ENCODE results near the gene DPH7. TPM values are rescaled to one million over a fixed set of nuclear protein-coding genes. Genes with fewer than 3 reads are reported as not detected.
"Not testable (repeated sequence)": the region's sequence is repeated elsewhere in the genome, so short reads cannot be mapped to it uniquely, and the experiment has no call there.

DPH7 gene
- total and polyA plus RNA-seq, 2 experiments from 2014 or later, result 28.3 to 36.9 TPM

GRCh38 chr9:137534256-137535119 is 44.2 kb downstream of the DPH7 start:
- DNase-seq (ENCODE audit: low spot score), result peak; percentile 84
- H2AFZ ChIP-seq, result no peak overlapping the region

DNA sequence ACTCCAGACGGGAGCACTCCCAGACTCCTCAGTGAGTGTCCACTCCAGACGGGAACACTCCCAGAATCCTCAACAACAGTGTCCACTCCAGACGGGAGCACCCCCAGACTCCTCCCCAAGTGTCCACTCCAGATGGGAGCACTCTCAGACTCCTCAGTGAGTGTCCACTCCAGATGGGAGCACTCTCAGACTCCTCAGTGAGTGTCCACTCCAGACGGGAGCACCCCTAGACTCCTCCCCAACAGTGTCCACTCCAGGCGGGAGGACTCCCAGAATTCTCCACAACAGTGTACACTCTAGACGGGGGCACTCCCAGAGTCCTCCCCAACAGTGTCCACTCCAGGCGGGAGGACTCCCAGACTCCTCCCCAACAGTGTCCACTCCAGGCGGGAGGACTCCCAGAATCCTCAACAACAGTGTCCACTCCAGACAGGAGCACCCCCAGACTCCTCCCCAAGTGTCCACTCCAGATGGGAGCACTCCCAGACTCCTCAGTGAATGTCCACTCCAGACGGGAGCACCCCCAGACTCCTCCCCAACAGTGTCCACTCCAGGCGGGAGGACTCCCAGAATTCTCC is 45.7 kb downstream of the DPH7 start:
- H3K4me1 ChIP-seq (ENCODE audit: insufficient read depth), result not testable (repeated sequence)
- WGBS (ENCODE audit: low lambda C conversion rate, missing lambda C conversion rate), result 89% methylated on average over 10 of the region's 10 CpGs

More at GRCh38 chr9:137534256-137535119, 44.2 kb downstream of the DPH7 start:
- Histone ChIP-seq H4K20me1 (ENCODE audit: insufficient read depth, poor library complexity, severe bottlenecking) (no peaks in the 10 kb centered on the region), H3K4me1 (ENCODE audit: insufficient read depth) (peaks cover 5% of the 10 kb centered on the region), H3K9me2 (replicated peaks; ENCODE audit: insufficient read depth) (no peaks in the 10 kb centered on the region), H3K27me3 (no peaks in the 10 kb centered on the region), H3K9me3 (ENCODE audit: low read depth) (no peaks in the 10 kb centered on the region), H3K27ac (no peak overlapping the region), H3K4me2 (no peak overlapping the region), H3K36me3 (replicated peaks; ENCODE audit: insufficient read depth, low read depth) (no peaks in the 10 kb centered on the region), H3K79me2 (no peaks in the 10 kb centered on the region), H3K4me3 (no peak overlapping the region)
- TF ChIP-seq CTCF (IDR thresholded peaks at IDR 0.05; ENCODE audit: poor library complexity) (peak; percentile 74), EZH2phosphoT487 (IDR thresholded peaks at IDR 0.05; ENCODE audit: low read depth, severe bottlenecking, unreplicated experiment) (no peak)
- WGBS (ENCODE audit: low lambda C conversion rate, missing lambda C conversion rate), result 63% methylated on average over 18 of the region's 19 CpGs

DNA sequence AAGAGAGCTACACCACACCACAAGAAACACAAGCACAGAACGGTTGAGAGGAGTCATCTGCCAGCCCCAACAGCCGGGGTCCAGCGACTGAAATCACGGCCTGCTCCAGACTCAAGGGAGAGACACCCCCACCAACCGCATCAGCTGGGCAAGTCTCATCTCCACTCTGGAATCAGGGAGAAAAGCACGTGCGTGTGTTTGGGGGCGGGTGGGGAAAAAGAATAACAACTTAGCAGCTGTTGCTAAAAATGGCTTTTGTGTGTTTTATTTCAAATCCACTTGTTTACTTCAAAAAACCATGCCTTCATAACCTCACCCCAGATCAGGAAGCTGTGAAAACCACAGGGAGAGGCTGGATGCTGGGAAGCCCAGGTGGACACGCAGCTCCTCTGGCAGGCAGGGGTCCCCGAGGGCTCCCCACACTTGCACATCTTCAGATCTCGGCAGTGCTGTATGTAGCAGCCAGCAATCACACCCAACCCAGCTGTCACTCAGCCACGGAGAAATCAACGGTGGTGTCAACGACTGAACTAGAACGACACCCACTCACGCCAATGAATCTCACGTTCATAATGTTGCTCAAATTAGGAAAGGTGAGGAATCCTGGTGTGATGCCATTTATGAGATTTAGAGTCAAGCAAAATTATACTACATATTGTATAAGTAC is 47.5 kb downstream of the DPH7 start:
- Histone ChIP-seq H2AFZ (no peak overlapping the region), H3K4me1 (ENCODE audit: insufficient read depth) (peaks cover 5% of the 10 kb centered on the region), H3K27ac (no peak overlapping the region), H3K4me2 (no peak overlapping the region), H3K4me3 (no peak overlapping the region), H4K20me1 (ENCODE audit: insufficient read depth, poor library complexity, severe bottlenecking) (no peaks in the 10 kb centered on the region), H3K9me3 (ENCODE audit: low read depth) (no peaks in the 10 kb centered on the region), H3K9me2 (replicated peaks; ENCODE audit: insufficient read depth) (no peaks in the 10 kb centered on the region), H3K27me3 (no peaks in the 10 kb centered on the region), H3K36me3 (replicated peaks; ENCODE audit: insufficient read depth, low read depth) (no peaks in the 10 kb centered on the region), H3K79me2 (no peaks in the 10 kb centered on the region)
- WGBS (ENCODE audit: low lambda C conversion rate, missing lambda C conversion rate), result 83% methylated on average over 17 of the region's 17 CpGs
- DNase-seq (ENCODE audit: low spot score), result no peak
- TF ChIP-seq EZH2 (IDR thresholded peaks at IDR 0.05; ENCODE audit: borderline replicate concordance) (no peak), EZH2phosphoT487 (IDR thresholded peaks at IDR 0.05; ENCODE audit: low read depth, severe bottlenecking, unreplicated experiment) (no peak), CTCF (IDR thresholded peaks at IDR 0.05; ENCODE audit: poor library complexity) (no peak)

More for the DNA sequence above, 45.7 kb downstream of the DPH7 start:
- H3K9me3 ChIP-seq (ENCODE audit: low read depth); H3K27ac ChIP-seq; H3K36me3 ChIP-seq (replicated peaks; ENCODE audit: insufficient read depth, low read depth); H2AFZ ChIP-seq; H3K4me2 ChIP-seq; H3K79me2 ChIP-seq; DNase-seq (ENCODE audit: low spot score); H3K27me3 ChIP-seq; H3K4me3 ChIP-seq; H4K20me1 ChIP-seq (ENCODE audit: insufficient read depth, poor library complexity, severe bottlenecking); H3K9me2 ChIP-seq (replicated peaks; ENCODE audit: insufficient read depth): not testable (repeated sequence)

DNA sequence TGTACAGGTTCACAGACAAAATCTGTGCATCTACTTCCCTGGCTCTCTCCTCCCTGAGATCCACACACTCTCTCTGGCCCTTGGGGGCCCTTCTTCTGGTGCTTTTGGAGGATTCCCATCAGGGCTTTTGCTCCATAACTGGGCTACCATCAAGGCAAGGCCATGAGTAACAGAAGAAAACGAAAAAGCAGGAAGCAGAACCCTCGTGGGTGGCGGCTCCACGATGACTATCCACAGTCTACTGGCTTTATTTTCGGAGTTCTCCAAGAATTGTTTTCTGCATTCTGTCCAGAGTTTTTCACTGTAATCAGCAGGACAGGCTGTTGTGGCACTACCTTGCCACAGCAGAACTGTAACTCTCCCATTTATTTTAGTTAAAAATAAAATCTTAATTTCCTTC is 48.4 kb downstream of the DPH7 start:
- no peak for DNase-seq (ENCODE audit: low spot score)
- TF ChIP-seq EZH2phosphoT487 (IDR thresholded peaks at IDR 0.05; ENCODE audit: low read depth, severe bottlenecking, unreplicated experiment) (no peak), EZH2 (IDR thresholded peaks at IDR 0.05; ENCODE audit: borderline replicate concordance) (no peak)

More for the DNA sequence above, 48.4 kb downstream of the DPH7 start:
- Histone ChIP-seq H3K4me2 (no peak overlapping the region), H3K27ac (no peak overlapping the region), H3K27me3 (no peaks in the 10 kb centered on the region), H3K79me2 (no peaks in the 10 kb centered on the region), H3K36me3 (replicated peaks; ENCODE audit: insufficient read depth, low read depth) (no peaks in the 10 kb centered on the region), H3K4me1 (ENCODE audit: insufficient read depth) (peaks cover 4% of the 10 kb centered on the region), H3K9me3 (ENCODE audit: low read depth) (no peaks in the 10 kb centered on the region), H4K20me1 (ENCODE audit: insufficient read depth, poor library complexity, severe bottlenecking) (no peaks in the 10 kb centered on the region), H2AFZ (no peak overlapping the region), H3K9me2 (replicated peaks; ENCODE audit: insufficient read depth) (no peaks in the 10 kb centered on the region), H3K4me3 (no peak overlapping the region)
- WGBS (ENCODE audit: low lambda C conversion rate, missing lambda C conversion rate), result 82% methylated on average over 5 of the region's 5 CpGs

All from hepatocyte (in vitro differentiated cells).